ENCODE measurements around the gene DIO3.
"Not testable (repeated sequence)": the region's sequence is repeated elsewhere in the genome, so short reads cannot be mapped to it uniquely, and the experiment has no call there.

DIO3 gene

DNA sequence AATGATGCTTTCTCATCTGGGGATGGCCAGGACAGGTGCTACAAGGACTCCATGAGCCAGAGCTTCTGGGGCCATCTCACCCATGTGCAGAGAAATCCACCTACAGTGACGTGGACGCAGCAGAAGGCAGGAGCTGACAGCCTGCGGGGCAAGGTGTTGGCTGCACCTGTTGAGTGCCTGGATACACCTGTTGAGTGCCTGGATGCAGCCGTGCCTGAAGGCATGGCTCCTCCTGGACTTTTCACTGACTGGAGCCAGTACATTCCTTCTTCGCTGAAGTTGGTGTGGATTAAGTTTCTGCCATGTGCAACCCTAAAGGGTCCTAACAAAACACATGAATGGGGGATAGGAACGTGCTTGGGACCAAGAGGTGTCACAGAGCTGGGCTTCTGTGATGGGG, 7.4 kb upstream of the DIO3 start:
- H3K79me2 ChIP-seq (ENCODE audit: insufficient read depth, low read length), result no peaks in the 10 kb centered on the region
- H3K27me3 ChIP-seq (ENCODE audit: insufficient read depth, low read length), result no peaks in the 10 kb centered on the region
- TF ChIP-seq, protein P1, sequence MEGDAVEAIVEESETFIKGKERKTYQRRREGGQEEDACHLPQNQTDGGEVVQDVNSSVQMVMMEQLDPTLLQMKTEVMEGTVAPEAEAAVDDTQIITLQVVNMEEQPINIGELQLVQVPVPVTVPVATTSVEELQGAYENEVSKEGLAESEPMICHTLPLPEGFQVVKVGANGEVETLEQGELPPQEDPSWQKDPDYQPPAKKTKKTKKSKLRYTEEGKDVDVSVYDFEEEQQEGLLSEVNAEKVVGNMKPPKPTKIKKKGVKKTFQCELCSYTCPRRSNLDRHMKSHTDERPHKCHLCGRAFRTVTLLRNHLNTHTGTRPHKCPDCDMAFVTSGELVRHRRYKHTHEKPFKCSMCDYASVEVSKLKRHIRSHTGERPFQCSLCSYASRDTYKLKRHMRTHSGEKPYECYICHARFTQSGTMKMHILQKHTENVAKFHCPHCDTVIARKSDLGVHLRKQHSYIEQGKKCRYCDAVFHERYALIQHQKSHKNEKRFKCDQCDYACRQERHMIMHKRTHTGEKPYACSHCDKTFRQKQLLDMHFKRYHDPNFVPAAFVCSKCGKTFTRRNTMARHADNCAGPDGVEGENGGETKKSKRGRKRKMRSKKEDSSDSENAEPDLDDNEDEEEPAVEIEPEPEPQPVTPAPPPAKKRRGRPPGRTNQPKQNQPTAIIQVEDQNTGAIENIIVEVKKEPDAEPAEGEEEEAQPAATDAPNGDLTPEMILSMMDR (IDR thresholded peaks at IDR 0.05; ENCODE audit: low read length), result no peak
- TF ChIP-seq EZH2 (IDR thresholded peaks at IDR 0.05; ENCODE audit: borderline replicate concordance, low read length), result no peak
- no peaks in the 10 kb centered on the region for H3K4me1 ChIP-seq (ENCODE audit: insufficient read depth, low read length, severe bottlenecking)
- H3K9me2 ChIP-seq (ENCODE audit: low read depth, low read length), result no peaks in the 10 kb centered on the region
- no peak overlapping the region for H3K9ac ChIP-seq (ENCODE audit: low read length)
- H3F3A ChIP-seq (ENCODE audit: insufficient read depth, low read length), result no peaks in the 10 kb centered on the region
- no peaks in the 10 kb centered on the region for H3K9me3 ChIP-seq (ENCODE audit: low read length)
- H3K4me3 ChIP-seq (ENCODE audit: low read depth, low read length, poor library complexity, severe bottlenecking), result no peak overlapping the region
- H3K27ac ChIP-seq (ENCODE audit: low read depth, low read length, poor library complexity, severe bottlenecking), result no peak overlapping the region
- no peak overlapping the region for H2AFZ ChIP-seq (ENCODE audit: low read length)
- H4K20me1 ChIP-seq (ENCODE audit: insufficient read depth, low read length), result no peaks in the 10 kb centered on the region
- H3K36me3 ChIP-seq (ENCODE audit: insufficient read depth, low read length), result no peaks in the 10 kb centered on the region
- H3K4me2 ChIP-seq (ENCODE audit: low read length), result no peak overlapping the region

DNA sequence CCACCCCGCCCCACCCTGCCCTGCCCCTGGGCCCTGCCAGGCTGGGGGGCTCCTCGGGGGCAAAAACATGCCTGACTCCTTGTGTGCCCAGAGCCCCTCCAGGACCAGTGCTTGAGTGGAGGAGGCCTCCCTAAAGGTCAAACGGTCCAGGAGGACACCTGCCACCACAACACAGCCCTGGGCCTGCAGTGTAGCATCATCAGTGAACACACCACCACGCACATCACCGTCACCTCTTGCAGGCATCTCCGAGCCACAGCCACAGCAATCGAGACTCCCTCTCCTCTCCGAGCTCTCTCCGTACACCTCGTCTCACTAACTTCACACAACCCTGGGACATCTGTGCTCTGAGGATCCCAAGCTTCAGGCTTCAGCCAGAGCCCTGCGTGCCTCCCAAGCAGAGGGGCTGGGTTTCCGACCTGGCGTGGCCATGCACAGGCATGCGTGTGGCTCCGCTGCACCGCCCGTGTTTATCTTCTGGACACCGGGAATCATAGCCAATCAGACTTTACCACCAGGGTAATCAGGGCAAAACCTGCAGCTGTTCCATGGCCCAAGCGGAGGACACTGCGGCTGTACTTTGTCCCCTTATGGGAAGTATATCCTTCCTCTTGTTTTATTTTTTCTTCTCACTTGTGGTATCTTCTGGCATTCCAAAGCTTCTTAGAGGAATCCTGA, 6.2 kb upstream of the DIO3 start:
- Histone ChIP-seq H3K9ac (ENCODE audit: low read length) (no peak overlapping the region), H3K79me2 (ENCODE audit: insufficient read depth, low read length) (no peaks in the 10 kb centered on the region), H3F3A (ENCODE audit: insufficient read depth, low read length) (no peaks in the 10 kb centered on the region), H3K4me1 (ENCODE audit: insufficient read depth, low read length, severe bottlenecking) (no peaks in the 10 kb centered on the region), H3K4me3 (ENCODE audit: low read depth, low read length, poor library complexity, severe bottlenecking) (no peak overlapping the region), H3K9me2 (ENCODE audit: low read depth, low read length) (no peaks in the 10 kb centered on the region), H2AFZ (ENCODE audit: low read length) (no peak overlapping the region), H3K36me3 (ENCODE audit: insufficient read depth, low read length) (no peaks in the 10 kb centered on the region), H3K9me3 (ENCODE audit: low read length) (no peaks in the 10 kb centered on the region), H3K27ac (ENCODE audit: low read depth, low read length, poor library complexity, severe bottlenecking) (no peak overlapping the region), H3K4me2 (ENCODE audit: low read length) (no peak overlapping the region), H4K20me1 (ENCODE audit: insufficient read depth, low read length) (no peaks in the 10 kb centered on the region), H3K27me3 (ENCODE audit: insufficient read depth, low read length) (no peaks in the 10 kb centered on the region)
- TF ChIP-seq EZH2 (IDR thresholded peaks at IDR 0.05; ENCODE audit: borderline replicate concordance, low read length), result no peak
- TF ChIP-seq, protein P1 (IDR thresholded peaks at IDR 0.05; ENCODE audit: low read length), result no peak

DNA sequence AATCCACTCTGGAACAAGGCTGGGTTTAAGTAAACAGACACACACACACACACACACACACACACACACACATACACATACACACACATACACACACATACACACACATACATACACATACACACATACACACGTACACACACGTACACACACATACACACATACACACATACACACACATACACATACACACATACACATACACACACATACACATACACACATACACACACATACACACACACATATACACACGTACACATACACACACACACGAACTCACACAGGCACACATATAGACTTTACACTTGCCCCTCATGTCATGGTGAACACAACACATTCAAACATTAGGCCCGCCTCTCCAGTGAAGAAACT, 5.6 kb upstream of the DIO3 start:
- not testable (repeated sequence) for H3K9me2 ChIP-seq (ENCODE audit: low read depth, low read length); H3K36me3 ChIP-seq (ENCODE audit: insufficient read depth, low read length); H3K4me3 ChIP-seq (ENCODE audit: low read depth, low read length, poor library complexity, severe bottlenecking); H3K79me2 ChIP-seq (ENCODE audit: insufficient read depth, low read length); H3K27me3 ChIP-seq (ENCODE audit: insufficient read depth, low read length); H3K9me3 ChIP-seq (ENCODE audit: low read length); H4K20me1 ChIP-seq (ENCODE audit: insufficient read depth, low read length); H3K4me1 ChIP-seq (ENCODE audit: insufficient read depth, low read length, severe bottlenecking); H2AFZ ChIP-seq (ENCODE audit: low read length); H3K4me2 ChIP-seq (ENCODE audit: low read length); H3F3A ChIP-seq (ENCODE audit: insufficient read depth, low read length); H3K9ac ChIP-seq (ENCODE audit: low read length); H3K27ac ChIP-seq (ENCODE audit: low read depth, low read length, poor library complexity, severe bottlenecking)

DNA sequence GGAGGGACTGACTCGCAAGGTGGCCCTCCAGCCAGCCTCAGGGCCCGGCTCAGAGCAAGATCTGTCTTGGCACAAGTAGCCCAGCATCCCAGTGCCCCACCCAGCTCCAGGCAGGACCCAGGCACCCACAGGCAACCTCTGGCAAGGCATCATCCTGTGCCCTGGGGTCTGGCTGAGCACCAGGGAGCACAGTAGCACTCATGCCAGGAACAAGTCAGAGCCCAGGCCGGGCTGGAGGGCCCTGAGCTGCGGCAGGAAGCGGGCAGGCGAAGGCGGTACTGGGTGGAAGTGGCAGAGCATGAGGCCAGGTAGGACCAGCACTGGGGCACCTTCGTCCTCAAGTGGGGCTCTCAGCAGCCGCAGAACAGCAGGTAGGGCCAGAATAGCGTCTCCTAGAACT, 5.2 kb upstream of the DIO3 start:
- Histone ChIP-seq H3K9me3 (ENCODE audit: low read length) (no peaks in the 10 kb centered on the region), H3F3A (ENCODE audit: insufficient read depth, low read length) (no peaks in the 10 kb centered on the region), H3K9ac (ENCODE audit: low read length) (no peak overlapping the region), H3K36me3 (ENCODE audit: insufficient read depth, low read length) (no peaks in the 10 kb centered on the region), H3K79me2 (ENCODE audit: insufficient read depth, low read length) (no peaks in the 10 kb centered on the region), H3K4me2 (ENCODE audit: low read length) (no peak overlapping the region), H2AFZ (ENCODE audit: low read length) (no peak overlapping the region), H4K20me1 (ENCODE audit: insufficient read depth, low read length) (no peaks in the 10 kb centered on the region), H3K9me2 (ENCODE audit: low read depth, low read length) (no peaks in the 10 kb centered on the region), H3K4me3 (ENCODE audit: low read depth, low read length, poor library complexity, severe bottlenecking) (no peak overlapping the region), H3K27ac (ENCODE audit: low read depth, low read length, poor library complexity, severe bottlenecking) (no peak overlapping the region), H3K4me1 (ENCODE audit: insufficient read depth, low read length, severe bottlenecking) (no peaks in the 10 kb centered on the region), H3K27me3 (ENCODE audit: insufficient read depth, low read length) (no peaks in the 10 kb centered on the region)
- TF ChIP-seq, protein P1 (IDR thresholded peaks at IDR 0.05; ENCODE audit: low read length), result no peak
- TF ChIP-seq EZH2 (IDR thresholded peaks at IDR 0.05; ENCODE audit: borderline replicate concordance, low read length), result no peak
